ENCODE measurements around the gene DENND1A. TPM values are rescaled to one million over a fixed set of nuclear protein-coding genes. Genes with fewer than 3 reads are reported as not detected.

Gene DENND1A
- polyA plus RNA-seq, 1 donor, result 24.5 TPM

GRCh38 chr9:123485216-123485615 lies 444.7 kb downstream of the DENND1A start:
- no peak for DNase-seq

GRCh38 chr9:123484130-123484529 lies 445.8 kb downstream of the DENND1A start:
- DNase-seq, result no peak

GRCh38 chr9:123483191-123483803 lies 446.6 kb downstream of the DENND1A start:
- no peak for DNase-seq

GRCh38 chr9:123482295-123482968 lies 447.5 kb downstream of the DENND1A start:
- no peak for DNase-seq

GRCh38 chr9:123481209-123481865 lies 448.6 kb downstream of the DENND1A start:
- no peak for DNase-seq

- no peak for DNase-seq
These were observed 449.1 kb downstream of the DENND1A start for GRCh38 chr9:123480791-123481190.

- no peak for DNase-seq
These were observed 449.8 kb downstream of the DENND1A start for GRCh38 chr9:123480096-123480495.

GRCh38 chr9:123478967-123479602 lies 450.8 kb downstream of the DENND1A start:
- DNase-seq, result no peak

GRCh38 chr9:123478160-123478559 lies 451.8 kb downstream of the DENND1A start:
- DNase-seq, result no peak

GRCh38 chr9:123475407-123475806 lies 454.5 kb downstream of the DENND1A start:
- no peak for DNase-seq

- no peak for DNase-seq
These were observed 456.9 kb downstream of the DENND1A start for GRCh38 chr9:123472862-123473614.

GRCh38 chr9:123471843-123472570 lies 457.9 kb downstream of the DENND1A start:
- no peak for DNase-seq

GRCh38 chr9:123470991-123471770 lies 458.7 kb downstream of the DENND1A start:
- no peak for DNase-seq

GRCh38 chr9:123470121-123470782 lies 459.7 kb downstream of the DENND1A start:
- DNase-seq, result no peak

- DNase-seq, result no peak
These were observed 460.6 kb downstream of the DENND1A start for GRCh38 chr9:123469282-123469681.

- no peak for DNase-seq
These were observed 461.4 kb downstream of the DENND1A start for GRCh38 chr9:123468541-123468940.

GRCh38 chr9:123465304-123465703 lies 464.6 kb downstream of the DENND1A start:
- DNase-seq, result no peak

- DNase-seq, result no peak
These were observed 469.8 kb downstream of the DENND1A start for GRCh38 chr9:123460091-123460490.

- DNase-seq, result no peak
These were observed 472.3 kb downstream of the DENND1A start for GRCh38 chr9:123457583-123457982.

GRCh38 chr9:123456011-123456410 lies 473.9 kb downstream of the DENND1A start:
- no peak for DNase-seq

Data from left kidney (tissue), 2 donors.